ENCODE results near the gene COX6B2.

- no peak for TF ChIP-seq CREB5 (CRISPR knock-in tag; IDR thresholded peaks at IDR 0.05; ENCODE audit: low read depth)
- no peak for TF ChIP-seq ZC3H10 (CRISPR knock-in tag; IDR thresholded peaks at IDR 0.05)
- TF ChIP-seq TCF4 (CRISPR knock-in tag; IDR thresholded peaks at IDR 0.05; ENCODE audit: borderline replicate concordance) = no peak
These were observed 42.7 kb downstream of the COX6B2 start for GRCh38 chr19:55311797-55312196.

Measured in SK-N-SH treated with all-trans-retinoic acid at 6 μM for 48 hours (cell line).